HepG2 (cell line): ENCODE data around the gene COQ10B. TPM values are rescaled to one million over a fixed set of nuclear protein-coding genes. Genes with fewer than 3 reads are reported as not detected.
A peak's percentile ranks its signal among the peaks of the same experiment; 100 is the strongest.

Experiments used
- BCL6 ChIP-seq: IDR thresholded peaks from 2 replicates; pipeline ENCODE4 v1.6.1; 2016; ENCODE audit warnings: missing genetic modification reagents, missing compliant biosample characterization
- DNMT3B ChIP-seq: conservative IDR thresholded peaks from 2 replicates; pipeline ENCODE4 v1.6.1; 2016; ENCODE audit warnings: missing biosample characterization, control low read depth
- ELF1 ChIP-seq: sonication (generic); formaldehyde crosslinking; IDR thresholded peaks from 2 replicates; pipeline ENCODE4 v1.4.0; 2020; ENCODE audit warnings: missing genetic modification reagents
- GPN1 ChIP-seq: sonication (generic); formaldehyde crosslinking; IDR thresholded peaks from 2 replicates; pipeline ENCODE4 v1.5.1; 2020; ENCODE audit warnings: missing genetic modification reagents, borderline replicate concordance
- MXI1 ChIP-seq: IDR thresholded peaks from 3 replicates; pipeline ENCODE4 v1.6.1; 2012; ENCODE audit warnings: low read depth, low read length, inconsistent platforms, borderline replicate concordance
- PHB2 ChIP-seq: fragments of 450-650 bp; IDR thresholded peaks from 2 replicates; pipeline ENCODE4 v1.6.1; 2018; ENCODE audit not compliant: partially characterized antibody
- PITX1 ChIP-seq: sonication (generic); formaldehyde crosslinking; IDR thresholded peaks from 2 replicates; pipeline ENCODE4 v1.5.1; 2020; ENCODE audit warnings: mild to moderate bottlenecking, missing genetic modification reagents
- PLSCR1 ChIP-seq: sonication (generic); formaldehyde crosslinking; IDR thresholded peaks from 2 replicates; pipeline ENCODE4 v1.5.0; 2020; ENCODE audit warnings: missing genetic modification reagents, mild to moderate bottlenecking, borderline replicate concordance
- REL ChIP-seq: sonication (generic); formaldehyde crosslinking; conservative IDR thresholded peaks from 2 replicates; pipeline ENCODE4 v1.8.0; 2022; ENCODE audit warnings: mild to moderate bottlenecking, missing genetic modification reagents, moderate library complexity
- RFXAP ChIP-seq: sonication (generic); formaldehyde crosslinking; IDR thresholded peaks from 2 replicates; pipeline ENCODE4 v1.4.0; 2020; ENCODE audit warnings: missing genetic modification reagents, borderline replicate concordance
- TEAD2 ChIP-seq: sonication (generic); formaldehyde crosslinking; IDR thresholded peaks from 2 replicates; pipeline ENCODE4 v1.9.0; 2021; ENCODE audit warnings: missing genetic modification reagents
- TFDP2 ChIP-seq: sonication (generic); formaldehyde crosslinking; IDR thresholded peaks from 2 replicates; pipeline ENCODE4 v1.4.0; 2020; ENCODE audit warnings: missing genetic modification reagents
- ZBTB25 ChIP-seq: IDR thresholded peaks from 2 replicates; pipeline ENCODE4 v1.6.1; 2018; ENCODE audit warnings: missing genetic modification reagents
- ZBTB7B ChIP-seq: sonication (generic); formaldehyde crosslinking; IDR thresholded peaks from 2 replicates; pipeline ENCODE4 v1.4.0; 2020; ENCODE audit warnings: missing genetic modification reagents
- ZC3H13 ChIP-seq: sonication (generic); formaldehyde crosslinking; IDR thresholded peaks from 2 replicates; pipeline ENCODE4 v1.8.1; 2023; ENCODE audit warnings: mild to moderate bottlenecking, missing genetic modification reagents, moderate library complexity
- ZC3H4 ChIP-seq: sonication (generic); formaldehyde crosslinking; IDR thresholded peaks from 2 replicates; pipeline ENCODE4 v1.4.0; 2020; ENCODE audit warnings: missing genetic modification reagents, borderline replicate concordance
- ZNF160 ChIP-seq: sonication (generic); formaldehyde crosslinking; IDR thresholded peaks from 2 replicates; pipeline ENCODE4 v1.8.0; 2022; ENCODE audit warnings: mild to moderate bottlenecking, inconsistent platforms, missing genetic modification reagents
- ZNF3 ChIP-seq: IDR thresholded peaks from 2 replicates; pipeline ENCODE4 v1.7.0; 2017; ENCODE audit warnings: inconsistent platforms
- ZNF431 ChIP-seq: sonication (generic); formaldehyde crosslinking; IDR thresholded peaks from 2 replicates; pipeline ENCODE4 v1.9.0; 2022; ENCODE audit warnings: missing genetic modification reagents, low read depth, mild to moderate bottlenecking, borderline replicate concordance
- ZNF564 ChIP-seq: sonication (generic); formaldehyde crosslinking; IDR thresholded peaks from 2 replicates; pipeline ENCODE4 v1.8.1; 2023; ENCODE audit warnings: mild to moderate bottlenecking, missing genetic modification reagents
- ZNF567 ChIP-seq: sonication (generic); formaldehyde crosslinking; IDR thresholded peaks from 2 replicates; pipeline ENCODE4 v1.8.1; 2023; ENCODE audit warnings: mild to moderate bottlenecking, missing genetic modification reagents, borderline replicate concordance
- ZNF710 ChIP-seq: sonication (generic); formaldehyde crosslinking; IDR thresholded peaks from 2 replicates; pipeline ENCODE4 v1.5.0; 2020; ENCODE audit warnings: mild to moderate bottlenecking, missing genetic modification reagents, borderline replicate concordance
- ZNF883 ChIP-seq: sonication (generic); formaldehyde crosslinking; IDR thresholded peaks from 2 replicates; pipeline ENCODE4 v1.5.1; 2020; ENCODE audit warnings: mild to moderate bottlenecking, missing genetic modification reagents; ENCODE audit errors: not compliant biosample characterization
- polyA plus RNA-seq, 8 experiments: library from polyadenylated mRNA; depleted of rRNA in 3 of 8; stranded (reverse) in 7 of 8; unstranded in 1 of 8; fragments of >200 nt; fragmentation: Illumina TruSeq in 4 of 8; extraction: Trizol in 4 of 8; gene quantifications; 2 replicates each; pipeline versions ENCODE4 v1.2.1 to v1.2.3, GENCODE V29; 2011 to 2016; ENCODE audit warnings: low read depth in 4 of 8, missing spikeins in 1 of 8, mixed read lengths in 1 of 8; ENCODE audit not compliant: insufficient read depth in 1 of 8
- total RNA-seq, 5 experiments: library from RNA; depleted of rRNA; stranded (reverse); fragments of >200 nt; fragmentation: Illumina TruSeq; extraction: Trizol; gene quantifications; 2 replicates each; pipeline ENCODE4 v1.2.3, GENCODE V29; 2016; ENCODE audit warnings: low read depth in 1 of 5

COQ10B gene
- total and polyA plus RNA-seq, 2 of the 13 experiments (the other 11 are each of a cell fraction or from before 2014, with no cell fraction given), result 4.6 to 34.9 TPM

GRCh38 chr2:197453123-197453913, at the start of gene COQ10B (continued):
- TF ChIP-seq TFDP2 (CRISPR knock-in tag) (peak; percentile 74), ZNF564 (CRISPR knock-in tag) (no peak), ZBTB7B (peak; percentile 83), PITX1 (CRISPR knock-in tag) (peak; percentile 95), TEAD2 (CRISPR knock-in tag) (no peak), ZC3H13 (CRISPR knock-in tag) (no peak; the same call in none of the 2 replicates), DNMT3B (CRISPR knock-in tag) (peak; percentile 47; the same call in 1 of the 2 replicates), PHB2 (no peak), ZNF160 (CRISPR knock-in tag) (peak; percentile 66), REL (0 out of 2 replicates have a peak, but pooled peaks have one; percentile 56), ZC3H4 (CRISPR knock-in tag) (peak; percentile 79), ZNF883 (peak; percentile 88), GPN1 (CRISPR knock-in tag) (no peak), ZNF710 (CRISPR knock-in tag) (peak; percentile 88), ZNF567 (peak; percentile 21; the same call in 1 of the 2 replicates), ZBTB25 (CRISPR knock-in tag) (peak; percentile 64), ZNF3 (CRISPR knock-in tag) (peak; percentile 42; the same call in 1 of the 2 replicates), ZNF431 (CRISPR knock-in tag) (no peak; the same call in 1 of the 2 replicates), RFXAP (peak; percentile 52; the same call in 1 of the 2 replicates), MXI1 (peak; percentile 85; the same call in 2 of the 3 replicates), BCL6 (CRISPR knock-in tag) (0 out of 2 replicates have a peak, but pooled peaks have one; percentile 46), PLSCR1 (CRISPR knock-in tag) (no peak), ELF1 (peak; percentile 99)
